Ascending aorta (tissue), 2 donors: Measurements from ENCODE around the gene HOXC10. TPM values are rescaled to one million over a fixed set of nuclear protein-coding genes. Genes with fewer than 3 reads are reported as not detected.

Source experiments
- DNase-seq, 2 donors: peaks; one replicate each; pipeline ENCODE4 v3.0.0-alpha.2; 2019; ENCODE audit warnings: low spot score in 2 of 2
- H3K27ac ChIP-seq, 2 donors: fragments of 200-600 bp; sonication (generic); one replicate each; pipeline ENCODE4 v1.5.1; 2016 to 2017; ENCODE audit warnings: mild to moderate bottlenecking in 1 of 2
- H3K27me3 ChIP-seq: fragments of 200-600 bp; sonication (generic); one replicate; pipeline ENCODE4 v1.5.1; 2017
- H3K36me3 ChIP-seq, 2 donors: fragments of 200-600 bp; sonication (generic); one replicate each; pipeline ENCODE4 v1.5.1; 2016
- H3K4me1 ChIP-seq, 2 donors: fragments of 200-600 bp; sonication (generic); one replicate each; pipeline ENCODE4 v1.5.1; 2016 to 2017; ENCODE audit warnings: mild to moderate bottlenecking in 1 of 2
- H3K4me3 ChIP-seq, 2 donors: fragments of 200-600 bp; sonication (generic); one replicate each; pipeline ENCODE4 v1.5.1; 2016 to 2017; ENCODE audit warnings: mild to moderate bottlenecking in 1 of 2
- H3K9me3 ChIP-seq, 2 donors: fragments of 200-600 bp; sonication (generic); one replicate each; pipeline ENCODE4 v1.5.1; 2016
- intact Hi-C: fragments of 100-400 bp; cut with DNase I; formaldehyde crosslinking; loops from one replicate; pipeline ENCODE4 v1.15.1; 2023
- total RNA-seq: library from RNA; depleted of rRNA; stranded (reverse); fragments of >200 nt; gene quantifications from one replicate; pipeline ENCODE4 v1.1.0, GENCODE V29; 2016
- TF ChIP-seq, protein P1 (sequence below), 3 experiments: fragments of 200-600 bp in 2 of 3; fragments of 450-650 bp in 1 of 3; sonication (generic) in 2 of 3; IDR thresholded peaks; one replicate each; pipeline ENCODE4 v1.5.1; 2016 to 2019; ENCODE audit warnings: antibody characterized with exemption in 3 of 3, mild to moderate bottlenecking in 1 of 3, moderate library complexity in 1 of 3

HOXC10 gene
- total RNA-seq, 1 donor from 2014 or later, result not detected

GRCh38 chr12:54033980-54034784, 49.2 kb downstream of the HOXC10 start:
- H3K4me3 ChIP-seq, result peak overlapping the region; percentile 47 to 68
- DNase-seq, result no peak
- H3K9me3 ChIP-seq, result no peaks in the 10 kb centered on the region
- TF ChIP-seq, protein P1, sequence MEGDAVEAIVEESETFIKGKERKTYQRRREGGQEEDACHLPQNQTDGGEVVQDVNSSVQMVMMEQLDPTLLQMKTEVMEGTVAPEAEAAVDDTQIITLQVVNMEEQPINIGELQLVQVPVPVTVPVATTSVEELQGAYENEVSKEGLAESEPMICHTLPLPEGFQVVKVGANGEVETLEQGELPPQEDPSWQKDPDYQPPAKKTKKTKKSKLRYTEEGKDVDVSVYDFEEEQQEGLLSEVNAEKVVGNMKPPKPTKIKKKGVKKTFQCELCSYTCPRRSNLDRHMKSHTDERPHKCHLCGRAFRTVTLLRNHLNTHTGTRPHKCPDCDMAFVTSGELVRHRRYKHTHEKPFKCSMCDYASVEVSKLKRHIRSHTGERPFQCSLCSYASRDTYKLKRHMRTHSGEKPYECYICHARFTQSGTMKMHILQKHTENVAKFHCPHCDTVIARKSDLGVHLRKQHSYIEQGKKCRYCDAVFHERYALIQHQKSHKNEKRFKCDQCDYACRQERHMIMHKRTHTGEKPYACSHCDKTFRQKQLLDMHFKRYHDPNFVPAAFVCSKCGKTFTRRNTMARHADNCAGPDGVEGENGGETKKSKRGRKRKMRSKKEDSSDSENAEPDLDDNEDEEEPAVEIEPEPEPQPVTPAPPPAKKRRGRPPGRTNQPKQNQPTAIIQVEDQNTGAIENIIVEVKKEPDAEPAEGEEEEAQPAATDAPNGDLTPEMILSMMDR (IDR thresholded peaks at IDR 0.05), result no peak
- H3K27ac ChIP-seq, result no peak overlapping the region
- intact Hi-C loops, result loop anchor here (2.0 to 5.0 kb wide), 3 partner anchors 15 to 108 kb away; no protein-coding TSS in a partner anchor
- no peaks in the 10 kb centered on the region for H3K36me3 ChIP-seq
- H3K4me1 ChIP-seq, result peaks cover 0 to 5% of the 10 kb centered on the region in 2 donors
- no peaks in the 10 kb centered on the region for H3K27me3 ChIP-seq

DNA sequence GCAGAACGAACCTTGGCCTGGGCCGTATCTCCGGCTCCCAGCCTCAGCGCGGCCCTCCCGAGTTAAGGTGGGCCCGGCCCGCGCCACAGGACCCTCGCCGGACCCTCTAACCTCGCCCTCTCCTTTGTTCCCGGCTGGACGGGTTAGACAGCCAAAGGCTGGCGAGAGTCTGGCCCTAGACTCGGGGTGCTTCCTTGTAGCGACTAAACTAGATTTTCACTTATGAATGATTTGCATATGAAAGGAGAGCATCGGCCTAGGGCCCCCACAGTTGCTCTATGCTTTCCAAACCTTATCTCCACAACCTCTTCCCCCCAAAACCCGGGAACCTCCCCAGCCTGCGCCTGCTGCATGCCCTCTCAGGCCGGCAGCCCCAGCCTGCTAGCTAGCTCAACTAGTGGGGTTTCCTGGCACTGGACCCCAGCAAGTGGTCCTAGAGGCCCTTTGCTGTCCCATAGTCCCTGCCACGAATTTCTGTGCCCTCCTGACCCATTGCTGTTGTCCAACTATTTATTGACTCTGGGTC, 49.9 kb downstream of the HOXC10 start:
- H3K4me1 ChIP-seq, result peaks cover 0 to 5% of the 10 kb centered on the region in 2 donors
- TF ChIP-seq, protein P1 (IDR thresholded peaks at IDR 0.05), result no peak
- intact Hi-C loops, result loop anchor here (2.0 to 5.0 kb wide), 2 partner anchors 16 to 107 kb away; no protein-coding TSS in a partner anchor
- no peak overlapping the region for H3K4me3 ChIP-seq
- no peaks in the 10 kb centered on the region for H3K9me3 ChIP-seq
- H3K36me3 ChIP-seq, result no peaks in the 10 kb centered on the region
- no peak overlapping the region for H3K27ac ChIP-seq
- DNase-seq, result no peak
- H3K27me3 ChIP-seq, result no peaks in the 10 kb centered on the region

DNA sequence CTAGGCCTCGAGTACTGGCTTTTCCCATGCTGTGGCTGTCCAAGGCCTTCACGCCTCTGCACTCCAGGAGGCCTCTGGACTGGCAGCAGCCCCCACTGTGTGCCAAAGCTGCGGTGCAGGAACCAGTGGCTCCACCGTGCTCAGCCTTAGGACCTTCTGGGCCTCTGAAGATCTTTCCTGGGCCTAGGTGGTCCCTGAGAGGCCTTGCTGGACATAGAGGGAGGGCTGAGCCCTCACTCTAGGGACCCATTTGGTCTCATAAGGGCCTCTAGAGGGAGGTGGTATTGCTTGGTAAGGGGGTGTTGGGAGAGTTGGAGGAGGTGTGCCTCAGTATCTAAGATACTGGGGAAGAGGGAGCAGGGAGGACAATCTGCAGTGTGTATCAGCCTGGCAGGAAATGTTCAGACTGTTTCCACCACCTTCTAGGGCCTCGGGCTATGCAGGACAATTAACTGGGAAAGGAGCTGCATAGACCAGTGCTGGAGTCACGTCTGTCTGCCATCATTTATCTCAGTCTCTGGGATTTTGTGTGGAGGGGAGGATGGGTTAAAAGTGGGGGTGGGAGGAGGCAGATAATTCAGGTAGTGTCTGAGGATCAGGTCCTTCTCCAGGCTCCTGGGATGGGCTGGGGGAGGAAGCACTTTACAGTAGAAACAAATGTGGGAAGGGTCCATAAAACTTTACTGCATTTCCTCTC, 50.8 kb downstream of the HOXC10 start:
- Histone ChIP-seq H3K27me3 (no peaks in the 10 kb centered on the region), H3K4me1 (peaks cover 0 to 5% of the 10 kb centered on the region in 2 donors), H3K4me3 (no peak overlapping the region), H3K36me3 (no peaks in the 10 kb centered on the region), H3K9me3 (no peaks in the 10 kb centered on the region), H3K27ac (no peak overlapping the region)
- intact Hi-C loops, result loop anchor here (2.0 kb wide), 1 partner anchor 17 kb away; no protein-coding TSS in a partner anchor
- DNase-seq, result no peak
- TF ChIP-seq, protein P1 (IDR thresholded peaks at IDR 0.05), result no peak

DNA sequence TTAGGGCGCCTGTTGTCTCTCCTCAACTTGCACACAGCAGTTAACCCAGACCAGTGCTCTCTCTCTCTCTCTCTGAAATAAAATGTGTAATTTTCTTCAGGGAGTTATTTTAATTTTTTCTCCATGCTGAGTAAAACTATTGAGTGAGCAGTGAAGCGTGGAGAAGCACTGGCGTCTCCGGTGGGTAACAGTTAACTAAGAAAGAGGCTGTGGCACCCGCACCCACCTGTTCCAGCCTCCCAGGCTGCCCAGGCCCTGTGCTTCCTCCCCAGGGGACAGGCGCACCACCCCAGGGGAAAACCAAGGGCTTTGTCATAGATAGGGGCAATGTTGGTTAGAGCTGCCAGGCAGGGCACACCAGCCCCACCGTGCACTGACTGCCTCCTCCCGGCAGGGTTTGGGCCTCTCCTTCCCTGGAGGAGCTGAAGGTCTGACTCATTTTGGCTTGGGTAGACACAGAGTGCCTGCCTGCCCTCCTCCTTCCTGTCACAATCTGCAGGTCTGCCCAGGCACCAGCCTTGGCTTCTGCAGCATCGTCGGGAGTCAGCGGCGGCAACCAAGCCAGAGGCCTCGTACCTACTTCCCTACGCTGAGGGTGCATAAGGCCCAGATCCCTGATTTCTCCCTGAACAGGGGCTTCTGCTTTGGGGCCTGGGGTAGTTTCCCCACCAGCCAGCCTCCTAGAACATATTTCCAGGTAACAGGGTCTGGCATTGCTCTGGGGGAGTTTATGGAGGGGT, 51.8 kb downstream of the HOXC10 start:
- no peaks in the 10 kb centered on the region for H3K27me3 ChIP-seq
- intact Hi-C loops, result no loop called here
- TF ChIP-seq, protein P1 (IDR thresholded peaks at IDR 0.05), result peak in 1 of 3 experiments; percentile 14

More for the DNA sequence above, 51.8 kb downstream of the HOXC10 start:
- Histone ChIP-seq H3K36me3 (no peaks in the 10 kb centered on the region), H3K4me1 (peaks cover 0 to 5% of the 10 kb centered on the region in 2 donors), H3K4me3 (no peak overlapping the region), H3K27ac (no peak overlapping the region), H3K9me3 (no peaks in the 10 kb centered on the region)
- DNase-seq, result no peak
